B cell (primary cell): Measurements from ENCODE around the gene GNB5. TPM values are rescaled to one million over a fixed set of nuclear protein-coding genes. Genes with fewer than 3 reads are reported as not detected.
A peak's percentile ranks its signal among the peaks of the same experiment; 100 is the strongest.

Experiments
- ATAC-seq: fragments of 200-7000 bp; cut with Tn5 transposase; one replicate; pipeline ENCODE4 v1.10.0; 2021; ENCODE audit warnings: low read depth, mild to moderate bottlenecking, moderate number of reproducible peaks, moderate library complexity
- CTCF ChIA-PET: fragments of 350-600 bp; sonication (Branson Sonifier 250); formaldehyde crosslinking; loops from one replicate; lab custom pipeline; 2021; ENCODE audit warnings: antibody characterized with exemption, inconsistent platforms; lab: Charles Lee
- POLR2A ChIA-PET: fragments of 350-600 bp; sonication (Branson Sonifier 250); formaldehyde crosslinking; loops from one replicate; lab custom pipeline; 2021; ENCODE audit warnings: antibody characterized with exemption; lab: Charles Lee
- DNase-seq: peaks from one replicate; pipeline ENCODE4 v3.0.0; 2013
- H2AFZ ChIP-seq: 2 replicates; pipeline ENCODE4 v1.6.1; 2012; ENCODE audit warnings: mild to moderate bottlenecking, low read depth, low read length; ENCODE audit not compliant: insufficient read depth, poor library complexity, severe bottlenecking
- H3K27ac ChIP-seq, 2 donors: 1 replicate in 1 of 2; 2 replicates in 1 of 2; pipeline ENCODE4 v1.5.1; 2012 to 2013; ENCODE audit warnings: low read length in 2 of 2, mild to moderate bottlenecking in 2 of 2, moderate library complexity in 1 of 2
- H3K27me3 ChIP-seq, 4 experiments: fragments of 200-600 bp in 1 of 4; sonication (generic) in 1 of 4; replicated peaks in 1 of 4; 1 replicate in 2 of 4; 2 replicates in 2 of 4; pipeline versions ENCODE4 v1.6.1 to v1.7.0; 2013 to 2016; ENCODE audit warnings: low read length in 3 of 4, mild to moderate bottlenecking in 2 of 4, mixed read lengths in 1 of 4, moderate library complexity in 1 of 4; ENCODE audit not compliant: insufficient read depth in 4 of 4, control insufficient read depth in 3 of 4; ENCODE audit errors: control extremely low read depth in 1 of 4
- H3K36me3 ChIP-seq, 2 experiments: replicated peaks in 1 of 2; 1 replicate in 1 of 2; 2 replicates in 1 of 2; pipeline versions ENCODE4 v1.6.1 to v1.7.1; 2013; ENCODE audit warnings: low read length in 1 of 2; ENCODE audit not compliant: insufficient read depth in 2 of 2, control insufficient read depth in 1 of 2; ENCODE audit errors: control extremely low read depth in 1 of 2, extremely low read depth in 1 of 2
- H3K4me1 ChIP-seq, 2 donors: fragments of 200-600 bp in 1 of 2; sonication (generic) in 1 of 2; 1 replicate in 1 of 2; 2 replicates in 1 of 2; pipeline versions ENCODE4 v1.5.1 to v1.6.1; 2013 to 2017; ENCODE audit warnings: low read length in 2 of 2; ENCODE audit not compliant: control insufficient read depth in 2 of 2, insufficient read depth in 2 of 2
- H3K4me2 ChIP-seq: replicated peaks from 2 replicates; pipeline ENCODE3; 2012; ENCODE audit warnings: mild to moderate bottlenecking, low read depth, low read length; ENCODE audit not compliant: poor library complexity, severe bottlenecking
- H3K4me3 ChIP-seq, 5 experiments: fragments of 200-600 bp in 1 of 5; sonication (generic) in 1 of 5; 1 replicate in 3 of 5; 2 replicates in 2 of 5; pipeline versions ENCODE4 v1.5.1 to v1.7.0; 2011 to 2016; ENCODE audit warnings: low read length in 4 of 5, mild to moderate bottlenecking in 4 of 5, low read depth in 2 of 5, control low read depth in 1 of 5, moderate library complexity in 1 of 5; ENCODE audit not compliant: insufficient read depth in 1 of 5; ENCODE audit errors: control extremely low read depth in 1 of 5, extremely low read depth in 1 of 5
- H3K79me2 ChIP-seq: fragments of 200-600 bp; sonication (generic); one replicate; pipeline ENCODE4 v1.6.0; 2016; ENCODE audit warnings: low read length; ENCODE audit not compliant: control insufficient read depth, insufficient read depth
- H3K9ac ChIP-seq: fragments of 200-600 bp; sonication (generic); 2 replicates; pipeline ENCODE4 v1.6.1; 2017; ENCODE audit warnings: mild to moderate bottlenecking, low read length, moderate library complexity
- H3K9me3 ChIP-seq, 3 donors: one replicate each; pipeline versions ENCODE4 v1.6.1 to v1.7.1; 2013; ENCODE audit warnings: low read length in 2 of 3; ENCODE audit not compliant: control insufficient read depth in 2 of 3, insufficient read depth in 1 of 3; ENCODE audit errors: control extremely low read depth in 1 of 3
- H4K20me1 ChIP-seq: 2 replicates; pipeline ENCODE4 v1.6.0; 2012; ENCODE audit warnings: mild to moderate bottlenecking, low read length; ENCODE audit not compliant: insufficient read depth, control insufficient read depth, poor library complexity, severe bottlenecking
- H3K27ac Mint-ChIP-seq: one replicate; pipeline ENCODE4 v1.8.0; 2021; ENCODE audit warnings: mixed read lengths
- H3K27me3 Mint-ChIP-seq: one replicate; pipeline ENCODE4 v1.8.0; 2021; ENCODE audit warnings: mixed read lengths
- H3K4me1 Mint-ChIP-seq: one replicate; pipeline ENCODE4 v1.8.0; 2021; ENCODE audit warnings: mixed read lengths
- H3K4me3 Mint-ChIP-seq: one replicate; pipeline ENCODE4 v1.8.0; 2021; ENCODE audit warnings: mixed read lengths
- H3K9me3 Mint-ChIP-seq: one replicate; pipeline ENCODE4 v1.8.0; 2022; ENCODE audit warnings: mixed read lengths; ENCODE audit not compliant: insufficient read depth
- CTCF ChIP-seq: fragments of 200-600 bp; IDR thresholded peaks from one replicate; pipeline ENCODE4 v1.8.0; 2022; ENCODE audit warnings: antibody characterized with exemption, mild to moderate bottlenecking
- EZH2 ChIP-seq: IDR thresholded peaks from 2 replicates; pipeline ENCODE4 v1.6.1; 2012; ENCODE audit warnings: borderline replicate concordance, low read depth, mild to moderate bottlenecking, moderate library complexity, low read length; ENCODE audit not compliant: insufficient read depth, poor library complexity, severe bottlenecking
- WGBS: methylation state at CpG from one replicate; pipeline ENCODE4 v1.1.5; 2013; ENCODE audit warnings: missing lambda C conversion rate; ENCODE audit not compliant: insufficient coverage; 5-methylcytosine and 5-hydroxymethylcytosine counted together
- intact Hi-C: fragments of 100-400 bp; cut with micrococcal nuclease; formaldehyde crosslinking; loops from one replicate; pipeline ENCODE4 v1.10.0; 2022
- polyA plus RNA-seq: library from polyadenylated mRNA; depleted of rRNA; stranded (reverse); fragments of >200 nt; gene quantifications from 2 replicates; pipeline ENCODE4 v1.2.3, GENCODE V29; 2012
- total RNA-seq, 2 donors: library from RNA; stranded (reverse); fragments of 120-200 nt in 1 of 2; gene quantifications; 1 replicate in 1 of 2; 2 replicates in 1 of 2; pipeline versions ENCODE4 v1.2.3 to v1.2.4, GENCODE V29; 2013 to 2022

GNB5 gene
- total and polyA plus RNA-seq, 2 donors (not counting 1 experiment from before 2014, with no cell fraction given) = 58.5 to 142 TPM

- 0% methylated on average over 1 of the region's 7 CpGs for WGBS
- Histone ChIP-seq H3K79me2 (peaks cover 18% of the 10 kb centered on the region), H3K9me3 (no peaks in the 10 kb centered on the region), H3K27ac (peak overlapping the region; percentile 90 to 92), H3K4me2 (peak overlapping the region; percentile 75), H3K27me3 (no peaks in the 10 kb centered on the region), H3K4me3 (peak overlapping the region; percentile 49 to 63 (median 59)), H3K9ac (peak overlapping the region; percentile 69), H3K36me3 (no peaks in the 10 kb centered on the region), H3K4me1 (peaks cover 33 to 58% of the 10 kb centered on the region in 2 donors), H4K20me1 (no peaks in the 10 kb centered on the region), H2AFZ (peak overlapping the region; percentile 49)
- no peak for TF ChIP-seq EZH2
- no peak for TF ChIP-seq CTCF
- ATAC-seq (peak; percentile 53), DNase-seq (peak; percentile 55)
- H3K27ac Mint-ChIP-seq = peak overlapping the region; percentile 97
- H3K4me1 Mint-ChIP-seq = peaks cover 64% of the 10 kb centered on the region
- POLR2A ChIA-PET = interaction anchor here (0.5 to 2.2 kb wide), 9 partner anchors 12 to 354 kb away, joined by 3 to 9 read pairs (median 5); no protein-coding TSS in a partner anchor
- CTCF ChIA-PET = interaction anchor here (0.5 to 24.5 kb wide), 6 partner anchors 13 to 271 kb away, joined by 3 to 512 read pairs (median 5); no protein-coding TSS in a partner anchor
- no peaks in the 10 kb centered on the region for H3K9me3 Mint-ChIP-seq
- H3K4me3 Mint-ChIP-seq = peak overlapping the region; percentile 91
- H3K27me3 Mint-ChIP-seq = no peaks in the 10 kb centered on the region
- intact Hi-C loops = loop anchor here (2.0 kb wide), 1 partner anchor 14 kb away; no protein-coding TSS in a partner anchor
These were observed 29.9 kb upstream of the GNB5 start for GRCh38 chr15:52220937-52221660.

GRCh38 chr15:52220251-52220650 lies 29.1 kb upstream of the GNB5 start:
- no peaks in the 10 kb centered on the region for H3K27me3 Mint-ChIP-seq
- peak overlapping the region in 1 of 5 experiments; percentile 61 for H3K4me3 ChIP-seq
- no peaks in the 10 kb centered on the region for H3K9me3 ChIP-seq
- H3K9me3 Mint-ChIP-seq = no peaks in the 10 kb centered on the region
- no peak overlapping the region for H3K9ac ChIP-seq
- no peaks in the 10 kb centered on the region for H3K36me3 ChIP-seq
- intact Hi-C loops = loop anchor here (2.0 kb wide), 1 partner anchor 15 kb away; no protein-coding TSS in a partner anchor
- POLR2A ChIA-PET = interaction anchor here (0.5 to 2.2 kb wide), 5 partner anchors 15 to 355 kb away, joined by 3 to 7 read pairs (median 5); no protein-coding TSS in a partner anchor
- no peak overlapping the region for H3K4me3 Mint-ChIP-seq
- H3K27me3 ChIP-seq = no peaks in the 10 kb centered on the region
- CTCF ChIA-PET = interaction anchor here (0.9 to 24.5 kb wide), 7 partner anchors 8 to 56 kb away, joined by 3 to 512 read pairs (median 6); no protein-coding TSS in a partner anchor
- peaks cover 56% of the 10 kb centered on the region for H3K4me1 Mint-ChIP-seq
- no peak overlapping the region for H3K27ac Mint-ChIP-seq
- peak overlapping the region; percentile 75 for H3K4me2 ChIP-seq
- H3K27ac ChIP-seq = peak overlapping the region; percentile 90 to 92
- no peak for DNase-seq
- peaks cover 18% of the 10 kb centered on the region for H3K79me2 ChIP-seq
- H2AFZ ChIP-seq = peak overlapping the region; percentile 49
- peaks cover 33 to 49% of the 10 kb centered on the region in 2 donors for H3K4me1 ChIP-seq
- TF ChIP-seq CTCF = no peak
- no peak for TF ChIP-seq EZH2
- ATAC-seq = no peak
- 100% methylated on average over 1 of the region's 6 CpGs for WGBS
- no peaks in the 10 kb centered on the region for H4K20me1 ChIP-seq
